HG02588 (cell line): Measurements from ENCODE around the gene HNRNPH1.

Experiments used
- ATAC-seq: cut with Tn5 transposase; IDR thresholded peaks from one replicate; pipeline ENCODE4 v1.9.1; 2021; ENCODE audit warnings: mild to moderate bottlenecking, moderate library complexity; ENCODE audit not compliant: unreplicated experiment

Gene HNRNPH1

DNA sequence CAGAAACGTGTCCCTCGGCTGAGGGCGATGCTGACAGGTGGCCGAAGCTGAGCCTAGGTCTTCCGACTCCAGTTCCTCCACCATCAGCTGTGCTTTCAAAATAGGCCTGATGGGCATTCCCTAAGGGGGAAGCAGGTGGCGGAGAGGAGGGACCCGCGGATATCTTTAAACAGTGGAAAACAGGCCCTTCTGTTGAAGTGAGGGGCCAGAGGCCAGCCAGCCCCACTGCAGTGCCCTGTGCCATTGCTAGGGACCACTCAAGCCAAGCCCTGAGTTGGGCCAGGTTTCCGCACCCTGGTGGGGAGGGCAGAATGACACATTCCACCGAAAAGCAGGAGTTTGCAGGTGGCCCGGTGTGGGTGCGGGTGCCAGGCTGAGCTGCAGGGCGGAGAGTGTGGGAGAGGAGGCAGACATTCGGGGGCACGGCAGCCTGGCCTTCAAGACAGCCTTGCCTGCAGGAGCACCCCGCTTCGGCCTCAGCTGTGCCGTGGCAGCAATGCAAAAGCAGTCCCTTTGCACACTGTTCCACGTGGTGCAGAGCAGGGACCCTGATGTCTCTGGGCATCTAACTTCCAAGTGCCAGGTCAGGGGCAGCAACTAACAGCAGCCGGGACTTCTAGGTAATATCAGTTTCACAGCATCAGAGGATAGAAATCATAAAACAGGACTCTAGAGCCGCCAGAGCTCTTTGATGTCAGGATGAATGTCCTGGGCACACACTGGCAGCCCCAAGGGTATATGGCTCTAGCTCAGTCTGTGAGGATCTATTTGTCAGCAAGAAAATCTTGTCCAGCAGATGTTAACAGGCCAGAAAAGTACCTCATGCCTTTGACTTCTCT, 17.2 kb downstream of the HNRNPH1 start:
- no peak for ATAC-seq

DNA sequence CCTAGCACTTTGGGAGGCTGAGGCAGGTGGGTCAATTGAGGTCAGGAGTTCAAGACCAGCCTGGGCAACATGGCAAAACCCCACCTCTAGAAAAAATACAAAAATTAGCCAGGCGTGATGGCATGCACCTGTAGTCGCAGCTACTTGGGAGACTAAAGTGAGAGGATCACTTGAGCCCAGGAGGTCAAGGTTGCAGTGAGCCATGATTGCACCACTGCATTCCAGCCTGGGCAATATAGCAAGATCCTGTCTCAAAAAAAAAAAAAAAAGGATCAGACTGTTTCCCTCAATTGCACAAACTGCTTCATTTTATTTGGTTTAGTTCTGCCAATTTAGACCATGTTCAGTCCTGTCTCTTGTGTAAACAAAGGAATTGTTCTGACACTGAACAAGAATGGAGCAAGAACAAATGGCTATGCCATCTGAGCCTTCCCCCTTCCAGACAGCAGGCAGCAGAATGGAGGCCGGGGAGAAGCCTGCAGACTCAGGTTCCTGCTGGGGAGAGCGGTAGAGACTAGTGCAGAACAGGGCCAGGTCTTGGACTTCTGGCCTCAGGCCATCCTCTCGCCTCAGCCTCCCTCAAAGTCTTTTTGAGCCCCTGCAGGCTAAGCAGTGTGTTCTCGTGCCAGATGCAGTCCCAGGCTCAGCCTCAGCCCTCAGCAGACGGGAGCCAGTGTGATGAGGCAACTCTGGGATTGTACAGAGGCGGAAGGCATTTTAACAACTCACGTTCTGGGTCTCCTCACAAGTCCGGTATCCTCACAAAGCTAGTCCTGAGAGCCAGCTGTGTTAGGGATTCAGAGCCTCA, 18.2 kb downstream of the HNRNPH1 start:
- ATAC-seq, result no peak

DNA sequence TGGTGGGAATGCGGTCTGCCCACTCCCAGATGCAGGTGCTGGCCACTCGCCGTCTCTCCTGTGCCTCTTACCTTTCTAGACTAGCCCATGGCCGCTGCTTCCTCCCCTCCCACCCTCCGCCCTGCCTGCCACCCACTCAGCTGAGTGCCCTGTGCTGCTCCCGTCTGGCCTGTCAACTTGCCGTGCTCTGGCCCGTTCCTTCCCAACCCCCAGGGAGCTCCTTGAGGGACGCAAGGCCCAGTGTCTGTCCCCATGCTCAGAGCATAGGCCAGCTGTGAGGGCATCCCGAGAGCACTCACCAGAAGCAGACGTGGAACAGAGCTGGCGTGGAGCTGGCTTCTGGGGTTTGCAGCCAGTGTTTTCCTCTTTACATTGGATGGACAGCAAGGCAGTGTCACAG, 20.2 kb downstream of the HNRNPH1 start:
- no peak for ATAC-seq

DNA sequence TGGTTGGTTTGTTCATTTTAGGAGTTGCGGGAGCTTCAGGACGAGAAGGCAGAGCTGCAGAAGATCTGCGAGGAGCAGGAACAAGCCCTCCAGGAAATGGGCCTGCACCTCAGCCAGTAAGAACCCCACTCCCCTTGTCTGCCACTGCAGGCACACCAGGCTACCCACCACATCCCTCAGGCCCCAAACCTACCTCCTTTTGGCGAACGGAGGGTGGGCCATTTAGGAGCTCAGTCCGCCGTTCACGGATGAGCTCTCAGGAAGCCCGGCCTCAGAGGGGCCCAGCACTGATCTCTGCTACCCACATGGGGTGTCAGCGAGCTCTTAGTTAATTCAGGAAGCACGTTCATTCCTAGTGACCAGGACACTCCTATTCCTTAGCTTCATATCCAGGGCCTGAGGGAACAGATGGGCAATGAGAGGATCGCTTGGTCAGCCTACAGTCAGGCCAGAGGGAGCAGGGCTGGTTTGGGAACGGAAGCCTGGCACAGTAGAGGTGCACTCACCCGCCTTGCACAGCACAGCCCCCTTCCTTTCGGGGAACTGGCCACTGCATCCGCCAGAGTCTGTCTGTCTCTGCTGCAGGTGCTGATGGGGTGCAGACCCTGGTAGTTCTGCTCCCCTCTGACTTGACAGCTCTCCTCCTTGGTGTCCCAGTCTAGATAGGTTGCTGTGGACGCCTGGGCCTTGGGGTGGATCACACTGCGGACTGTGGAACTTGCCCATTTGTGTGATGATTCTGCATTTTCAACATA, 21.4 kb downstream of the HNRNPH1 start:
- no peak for ATAC-seq

DNA sequence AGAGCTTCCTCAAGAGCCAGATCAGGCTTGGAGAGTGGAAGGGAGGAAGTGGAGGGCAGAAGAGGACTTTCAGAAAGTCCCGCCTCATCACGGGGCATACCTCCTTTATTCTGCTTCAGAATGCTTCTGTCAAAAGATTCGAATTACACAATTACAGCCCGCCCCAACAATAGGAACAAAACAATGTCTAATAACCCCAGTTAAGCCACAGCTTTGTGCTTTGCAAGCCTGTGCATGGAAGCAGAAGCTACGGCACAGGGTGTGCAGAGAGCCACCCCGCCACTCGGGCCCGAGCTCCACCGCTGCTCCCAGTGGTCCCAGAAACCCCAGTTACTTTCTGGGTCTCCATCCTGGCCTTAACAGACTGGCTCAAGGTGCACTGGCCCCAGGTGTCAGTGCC, 23.5 kb downstream of the HNRNPH1 start:
- ATAC-seq, result no peak

DNA sequence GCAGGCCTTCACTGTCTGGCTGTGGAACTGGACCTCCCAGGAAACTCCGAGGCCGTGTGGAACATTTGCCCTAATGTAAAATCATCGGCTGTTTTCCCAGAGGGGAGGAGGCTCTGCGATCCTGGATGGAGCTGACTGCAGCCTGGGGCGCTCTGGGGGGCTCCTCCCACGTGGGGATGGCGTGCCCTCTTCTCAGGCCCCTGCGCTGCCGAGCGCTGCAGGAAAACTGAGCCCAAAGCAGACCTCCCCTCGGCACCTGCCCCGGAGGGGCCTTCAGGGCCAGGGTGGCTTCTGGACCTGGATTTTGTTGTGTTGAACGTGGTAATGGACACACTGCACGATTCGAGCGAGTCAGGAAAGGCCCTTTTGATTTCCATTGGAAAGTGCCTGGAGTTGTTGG, 23.9 kb downstream of the HNRNPH1 start:
- no peak for ATAC-seq

DNA sequence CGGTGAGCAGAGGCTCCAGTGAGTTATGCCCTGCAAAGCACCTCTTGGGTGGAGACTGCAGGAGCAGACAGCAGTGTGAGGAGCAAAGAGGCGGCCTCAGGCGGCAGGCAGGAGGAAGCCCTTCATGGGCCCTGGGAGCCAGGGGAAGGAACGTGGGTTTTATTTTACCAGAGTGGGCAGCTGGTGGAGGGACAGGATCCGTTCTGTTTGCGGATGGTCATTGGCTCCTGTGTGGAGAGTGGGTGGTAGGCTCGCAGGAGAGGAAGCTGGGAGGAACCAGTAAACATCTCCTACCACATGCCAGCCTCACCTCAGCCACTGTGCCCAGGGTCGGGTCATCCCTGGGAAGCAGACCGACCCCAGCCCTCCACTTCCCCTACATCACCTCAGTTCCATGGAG, 24.4 kb downstream of the HNRNPH1 start:
- ATAC-seq, result no peak

DNA sequence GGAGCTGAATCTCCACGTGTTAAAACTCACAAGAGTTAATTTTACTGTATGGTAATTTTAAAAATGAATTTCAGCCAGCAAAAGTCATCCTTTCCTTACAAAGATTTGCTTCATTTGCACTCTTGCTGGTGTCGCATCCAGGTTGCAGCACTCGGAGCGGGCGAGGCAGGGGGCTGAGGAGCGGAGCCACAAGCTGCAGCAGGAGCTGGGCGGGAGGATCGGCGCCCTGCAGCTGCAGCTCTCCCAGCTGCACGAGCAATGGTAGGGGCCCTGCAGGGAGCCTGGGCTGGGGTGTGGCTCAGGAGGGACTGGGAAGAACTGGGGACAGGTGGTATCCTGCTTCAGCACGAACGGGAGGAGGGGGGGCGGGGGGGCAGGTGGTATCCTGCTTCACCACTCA, 27.1 kb downstream of the HNRNPH1 start:
- no peak for ATAC-seq

DNA sequence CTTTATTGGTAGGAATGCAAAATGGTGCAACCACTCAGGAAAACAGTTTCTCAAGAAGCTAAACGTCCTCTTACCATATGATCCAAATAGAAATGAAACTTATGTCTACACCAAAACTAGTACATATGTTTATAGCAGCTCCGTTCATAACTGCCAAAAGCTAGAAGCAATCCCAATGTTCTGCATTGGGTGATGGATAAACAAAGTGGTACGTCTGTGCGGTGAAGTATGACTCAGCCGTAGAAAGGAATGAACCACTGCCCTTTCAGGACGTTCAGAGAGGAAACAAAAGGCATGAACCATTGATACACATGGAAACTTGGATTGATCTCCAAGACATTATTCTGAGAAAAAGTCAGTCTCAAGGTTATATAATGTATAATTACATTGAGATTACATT, 27.6 kb downstream of the HNRNPH1 start:
- ATAC-seq, result no peak

DNA sequence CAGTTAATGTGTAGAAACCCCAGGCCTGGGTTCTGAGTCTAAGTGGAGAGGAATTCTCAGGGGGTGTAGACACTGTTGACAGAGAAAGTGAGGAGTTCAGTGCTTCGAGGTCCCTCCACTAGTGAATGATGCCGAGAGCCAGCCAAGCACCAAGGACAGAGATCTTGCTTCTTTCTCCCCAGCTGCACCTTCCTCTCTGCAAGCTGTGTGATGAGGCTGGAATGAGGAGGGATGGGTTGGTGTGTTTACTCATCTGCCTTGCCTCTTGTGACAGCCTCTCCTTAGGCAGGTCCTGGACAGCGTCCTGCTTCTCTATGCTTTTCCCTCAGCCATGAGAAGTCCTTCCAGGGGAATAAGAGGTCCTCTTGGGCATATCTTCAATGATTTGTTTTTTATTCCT, 35.3 kb downstream of the HNRNPH1 start:
- no peak for ATAC-seq

DNA sequence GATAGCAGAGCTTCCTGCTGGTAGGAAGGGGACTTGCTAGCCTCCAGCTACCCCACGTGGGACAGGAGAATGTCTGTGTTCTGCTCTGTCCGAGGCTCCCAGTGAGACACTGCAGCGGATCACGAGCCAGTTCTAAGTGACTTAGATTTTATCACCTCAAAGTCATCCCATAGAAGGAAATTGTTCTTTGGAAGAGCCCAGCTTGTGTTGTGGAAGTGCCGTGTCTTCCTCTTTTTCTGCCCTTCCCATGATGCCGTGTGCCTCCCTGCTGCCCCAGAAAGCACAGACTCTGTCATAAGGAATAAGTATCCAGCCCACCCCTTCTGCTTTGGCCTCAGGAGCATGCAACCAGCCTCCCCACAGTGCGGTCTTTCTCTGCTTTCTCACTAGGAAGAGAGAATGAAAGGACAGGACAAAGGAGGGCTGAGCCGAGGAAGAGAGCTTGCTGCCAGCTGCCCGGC, 37.5 kb downstream of the HNRNPH1 start:
- ATAC-seq, result no peak

DNA sequence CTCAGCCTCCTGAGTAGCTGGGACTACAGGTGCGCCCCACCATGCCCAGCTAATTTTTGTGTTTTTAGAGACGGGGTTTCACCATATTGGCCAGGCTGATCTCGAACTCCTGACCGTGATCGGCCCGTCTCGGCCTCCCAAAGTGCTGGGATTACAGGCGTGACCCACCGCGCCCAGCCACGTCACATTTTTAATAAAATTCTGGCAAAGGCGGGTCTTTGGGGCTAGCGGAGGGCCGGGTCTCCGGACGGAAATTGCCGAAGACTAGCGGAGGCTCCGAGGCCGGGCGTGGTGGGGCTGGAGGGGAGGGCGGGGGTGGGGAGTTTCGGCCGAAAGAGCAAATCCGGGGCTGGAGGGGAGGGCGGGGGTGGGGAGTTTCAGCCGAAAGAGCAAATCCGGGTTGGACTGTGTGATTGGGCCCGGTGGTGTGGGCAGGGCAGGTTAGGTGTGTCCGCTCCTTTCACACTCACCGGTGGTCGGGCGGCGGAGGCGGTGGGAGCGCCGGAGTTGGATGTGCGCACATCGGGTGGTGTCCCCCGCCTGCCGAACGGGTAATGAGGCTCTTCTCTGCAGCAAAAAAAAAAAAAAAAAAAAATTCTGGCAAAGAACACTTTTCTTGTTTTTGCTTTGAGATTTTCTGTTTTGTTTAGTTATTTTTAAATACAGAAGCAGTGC, 46.0 kb downstream of the HNRNPH1 start:
- ATAC-seq, result no peak

DNA sequence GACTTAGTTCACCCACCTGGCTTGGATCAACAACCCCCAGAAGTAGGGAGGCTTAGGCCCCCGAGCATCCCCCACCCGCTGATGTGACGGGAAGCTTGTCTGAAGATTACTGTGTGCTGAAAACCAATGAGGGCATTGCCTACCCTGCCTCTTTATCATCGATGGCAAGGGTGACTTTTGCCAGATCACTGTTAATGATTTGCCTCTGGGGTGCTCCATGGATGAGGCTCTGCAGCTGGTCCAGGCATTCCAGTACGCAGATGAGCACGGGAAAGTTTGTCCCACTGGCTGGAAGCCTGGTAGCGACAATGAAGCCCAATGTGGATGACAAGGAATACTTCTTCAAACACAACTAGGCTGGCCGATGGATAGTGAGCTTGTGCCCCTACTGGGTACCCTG, 51.1 kb downstream of the HNRNPH1 start:
- ATAC-seq, result no peak

DNA sequence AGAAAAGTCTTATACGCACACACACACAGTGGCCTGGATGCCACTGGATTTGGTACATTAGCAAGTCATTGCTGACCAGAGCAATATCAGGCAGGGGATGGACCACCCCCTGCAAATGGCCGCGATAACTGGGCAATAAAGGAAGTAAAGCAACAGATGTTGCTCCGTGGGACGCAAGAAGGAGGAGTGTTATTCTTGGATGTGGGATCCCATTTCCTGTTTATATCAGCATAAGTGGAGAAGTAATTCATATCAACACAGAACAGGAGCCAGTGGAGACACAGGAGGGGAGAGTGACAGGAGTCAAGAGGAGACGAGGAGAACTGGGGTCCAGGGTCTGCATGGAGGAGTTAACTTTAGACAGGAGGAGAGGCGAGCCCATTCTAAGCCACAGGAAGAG, 54.8 kb downstream of the HNRNPH1 start:
- no peak for ATAC-seq

DNA sequence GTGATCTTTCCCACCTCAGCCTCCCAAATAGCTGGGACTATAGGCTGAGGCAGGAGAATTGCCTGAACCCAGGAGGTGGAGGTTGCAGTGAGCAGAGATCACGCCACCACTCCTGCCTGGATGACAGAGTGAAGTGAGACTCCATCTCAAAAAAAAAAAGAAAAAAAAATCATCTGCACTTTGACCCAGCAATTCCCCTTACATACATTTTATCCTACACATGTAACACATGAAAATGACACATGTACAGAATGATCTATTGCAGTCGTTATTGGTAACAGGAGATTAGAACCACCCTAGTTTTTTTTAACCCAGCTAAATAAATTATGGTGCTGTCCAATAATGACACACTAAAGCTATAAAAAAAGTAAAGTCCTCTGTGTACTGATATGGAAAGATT, 58.9 kb downstream of the HNRNPH1 start:
- no peak for ATAC-seq
